Measurements from ENCODE around the gene BTNL3. TPM values are rescaled to one million over a fixed set of nuclear protein-coding genes. Genes with fewer than 3 reads are reported as not detected.

The BTNL3 gene
- total and polyA plus RNA-seq, 4 donors = 0.08 to 0.19 TPM; not detected in 2

GRCh38 chr5:181040631-181040945 is 51.9 kb downstream of the BTNL3 start:
- Histone ChIP-seq H3K4me3 (ENCODE audit: low read depth in 1 of 3, low read length in 3 of 3) (peak overlapping the region in 1 of 3 donors; percentile 10), H3K27ac (ENCODE audit: low read depth in 1 of 2, low read length in 2 of 2) (no peak overlapping the region), H3K4me1 (ENCODE audit: control insufficient read depth in 4 of 4, insufficient read depth in 4 of 4, low read length in 3 of 4) (no peaks in the 10 kb centered on the region), H3K9me3 (ENCODE audit: control insufficient read depth in 4 of 4, low read length in 3 of 4) (no peaks in the 10 kb centered on the region), H3K27me3 (ENCODE audit: control insufficient read depth in 4 of 4, insufficient read depth in 4 of 4, low read length in 3 of 4) (no peaks in the 10 kb centered on the region), H3K9ac (ENCODE audit: low read depth in 1 of 2, low read length in 2 of 2) (no peak overlapping the region), H3K36me3 (ENCODE audit: control insufficient read depth in 4 of 4, insufficient read depth in 3 of 4, low read depth in 1 of 4, low read length in 3 of 4) (no peaks in the 10 kb centered on the region)
- TF ChIP-seq YY1 (IDR thresholded peaks at IDR 0.05) (no peak), EGR1 (IDR thresholded peaks at IDR 0.05; ENCODE audit: low read depth in 2 of 2) (no peak), JUND (IDR thresholded peaks at IDR 0.05) (no peak), ATF3 (IDR thresholded peaks at IDR 0.05) (no peak), FOXA1 (IDR thresholded peaks at IDR 0.05) (no peak), NR2F2 (IDR thresholded peaks at IDR 0.05) (no peak), REST (IDR thresholded peaks at IDR 0.05) (no peak), HNF4A (conservative IDR thresholded peaks at IDR 0.05) (no peak), RAD21 (IDR thresholded peaks at IDR 0.05) (no peak), FOXA2 (IDR thresholded peaks at IDR 0.05) (no peak), HNF4G (IDR thresholded peaks at IDR 0.05) (no peak)
- 67% methylated on average over 8 of the region's 8 CpGs for WGBS
- no peak for DNase-seq (ENCODE audit: low spot score)

GRCh38 chr5:181041043-181041442 is 52.4 kb downstream of the BTNL3 start:
- H3K4me3 ChIP-seq (ENCODE audit: low read depth in 1 of 3, low read length in 3 of 3) = peak overlapping the region in 1 of 3 donors; percentile 10
- TF ChIP-seq CTCF (IDR thresholded peaks at IDR 0.05; ENCODE audit: low read depth, low read length, missing input control) (no peak), RXRA (IDR thresholded peaks at IDR 0.05) (no peak), JUND (IDR thresholded peaks at IDR 0.05) (no peak), HNF4A (conservative IDR thresholded peaks at IDR 0.05) (no peak), ATF3 (IDR thresholded peaks at IDR 0.05) (no peak), MAX (IDR thresholded peaks at IDR 0.05) (no peak), FOXA1 (IDR thresholded peaks at IDR 0.05) (no peak), ZBTB33 (IDR thresholded peaks at IDR 0.05) (no peak), REST (IDR thresholded peaks at IDR 0.05) (no peak)
- H3K4me1 ChIP-seq (ENCODE audit: control insufficient read depth in 4 of 4, insufficient read depth in 4 of 4, low read length in 3 of 4) = no peaks in the 10 kb centered on the region
- H3K27ac ChIP-seq (ENCODE audit: low read depth in 1 of 2, low read length in 2 of 2) = no peak overlapping the region
- H3K27me3 ChIP-seq (ENCODE audit: control insufficient read depth in 4 of 4, insufficient read depth in 4 of 4, low read length in 3 of 4) = no peaks in the 10 kb centered on the region
- 43% methylated on average over 6 of the region's 6 CpGs for WGBS
- H3K36me3 ChIP-seq (ENCODE audit: control insufficient read depth in 4 of 4, insufficient read depth in 3 of 4, low read depth in 1 of 4, low read length in 3 of 4) = no peaks in the 10 kb centered on the region
- DNase-seq (ENCODE audit: low spot score) = no peak
- no peaks in the 10 kb centered on the region for H3K9me3 ChIP-seq (ENCODE audit: control insufficient read depth in 4 of 4, low read length in 3 of 4)
- H3K9ac ChIP-seq (ENCODE audit: low read depth in 1 of 2, low read length in 2 of 2) = no peak overlapping the region
